GM12891 (cell line): ENCODE results near the gene DIP2C.

Experiments
- POLR2A ChIP-seq: IDR thresholded peaks from 2 replicates; pipeline ENCODE4 v1.6.1; 2011; ENCODE audit warnings: low read depth, low read length, control low read depth
- POLR2AphosphoS5 ChIP-seq: IDR thresholded peaks from 2 replicates; pipeline ENCODE4 v1.6.1; 2011; ENCODE audit warnings: low read depth, low read length, control low read depth
- SPI1 ChIP-seq: IDR thresholded peaks from 2 replicates; pipeline ENCODE4 v1.6.1; 2011; ENCODE audit warnings: low read depth, low read length, control low read depth
- TAF1 ChIP-seq: IDR thresholded peaks from 2 replicates; pipeline ENCODE4 v1.6.1; 2011; ENCODE audit warnings: low read depth, low read length, control low read depth

GRCh38 chr10:683448-684071 lies 5.9 kb downstream of the DIP2C start:
- TF ChIP-seq POLR2AphosphoS5 (no peak), POLR2A (no peak), TAF1 (no peak), SPI1 (no peak)
